NK-92 (cell line): Measurements from ENCODE around the gene CD2.

Experiments
- DNase-seq: peaks from one replicate; lab custom pipeline; 2025; ENCODE audit not compliant: unreplicated experiment; lab: John Stamatoyannopoulos, UW

CD2 gene

DNA sequence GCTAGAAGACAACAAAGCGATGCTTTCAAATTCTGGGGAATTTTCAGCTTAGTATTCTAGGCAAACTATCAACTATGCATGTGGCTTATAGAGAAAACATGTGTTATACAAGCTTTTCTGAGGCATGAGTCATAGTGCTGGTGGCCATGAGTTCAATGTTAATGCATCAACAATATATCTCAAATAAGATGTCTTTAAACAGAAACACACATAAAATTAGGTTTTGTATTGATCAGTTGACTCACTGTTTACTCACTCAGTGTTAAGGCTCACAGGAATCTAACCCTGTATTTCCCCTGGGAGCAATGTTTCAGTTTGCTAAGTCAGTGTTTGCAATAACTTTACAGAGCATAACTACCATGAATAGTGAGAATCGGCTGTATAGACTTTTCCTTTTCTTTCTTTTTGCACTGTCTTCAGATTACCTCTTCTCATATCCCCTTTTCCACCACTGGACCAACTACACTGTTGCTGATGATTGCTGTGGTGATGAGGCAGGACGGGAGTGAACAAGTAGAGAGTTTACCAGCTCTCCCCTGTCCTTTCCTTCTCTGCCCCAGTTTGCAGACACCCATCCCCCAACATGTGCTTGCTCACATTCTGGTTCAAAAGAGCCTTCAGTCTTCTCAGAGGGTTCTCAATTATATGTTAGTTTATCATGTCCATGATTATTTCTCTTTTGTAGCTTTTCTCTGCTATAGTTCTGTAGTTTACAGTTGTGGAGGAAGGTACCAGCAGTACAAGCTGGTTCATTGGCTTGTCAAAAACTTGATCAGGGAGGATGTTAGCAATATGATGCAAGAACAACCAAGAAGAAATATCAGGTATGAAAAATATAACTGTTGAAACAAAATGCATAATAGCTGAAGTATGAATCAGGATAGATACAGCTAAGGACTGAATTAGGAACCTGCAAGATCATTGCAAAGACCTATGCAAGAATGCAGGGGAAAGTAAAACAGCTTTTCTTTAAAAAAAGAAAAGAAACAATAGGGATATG is 23.9 kb downstream of the CD2 start:
- DNase-seq = no peak

DNA sequence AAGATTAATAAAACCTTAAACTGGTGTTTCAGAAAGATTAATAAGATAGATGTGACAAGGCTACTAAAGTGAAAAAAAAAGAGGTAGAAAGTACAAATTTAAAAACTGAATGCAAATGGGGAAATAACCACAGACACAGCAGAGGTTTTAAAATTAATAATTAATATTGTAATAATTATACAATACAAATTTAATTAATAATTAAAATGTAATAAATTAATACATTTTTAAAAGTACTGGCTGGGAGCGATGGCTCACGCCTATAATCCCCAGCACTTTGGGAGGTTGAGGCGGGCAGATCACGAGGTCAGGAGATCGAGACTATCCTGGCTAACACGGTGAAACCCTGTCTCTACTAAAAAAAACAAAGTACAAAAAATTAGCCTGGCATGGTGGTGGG is 26.8 kb downstream of the CD2 start:
- no peak for DNase-seq

DNA sequence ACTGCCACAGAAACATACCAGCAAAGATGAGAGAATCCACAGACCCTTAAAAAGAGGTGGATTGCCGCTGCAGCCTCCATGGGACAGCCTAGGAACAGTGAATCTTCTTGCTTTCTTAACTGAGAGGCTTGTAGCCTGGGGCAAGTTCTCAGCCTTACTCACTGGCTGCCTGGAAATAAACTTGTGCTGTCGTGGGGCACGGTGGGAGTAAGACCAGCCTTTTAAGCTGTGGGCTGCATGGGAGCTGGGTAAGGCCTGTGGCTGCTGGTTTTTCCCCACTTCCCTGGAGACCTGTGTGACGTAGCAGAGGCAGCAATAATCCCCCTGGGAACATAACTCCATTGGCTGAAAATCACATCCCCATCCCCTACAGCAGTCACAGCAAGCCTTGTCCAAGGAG is 30.8 kb downstream of the CD2 start:
- DNase-seq = no peak

DNA sequence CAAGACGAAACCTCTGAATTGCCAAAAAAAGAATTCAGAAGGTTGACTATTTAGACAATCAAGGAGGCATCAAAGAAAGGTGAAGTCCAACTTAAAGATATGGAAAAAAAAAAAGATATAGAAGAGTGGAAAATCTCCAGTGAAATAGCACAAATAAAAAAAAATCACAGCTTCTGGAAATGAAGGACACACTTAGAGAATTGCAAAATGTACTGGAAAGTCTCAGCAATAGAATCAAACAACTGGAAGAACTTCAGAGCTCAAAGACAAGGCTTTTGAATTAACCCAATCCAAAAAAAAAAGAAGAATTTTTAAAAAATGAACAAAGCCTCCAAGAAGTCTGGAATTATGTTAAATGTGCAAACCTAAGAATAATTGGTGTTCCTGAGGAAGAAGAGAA is 31.8 kb downstream of the CD2 start:
- DNase-seq = no peak

DNA sequence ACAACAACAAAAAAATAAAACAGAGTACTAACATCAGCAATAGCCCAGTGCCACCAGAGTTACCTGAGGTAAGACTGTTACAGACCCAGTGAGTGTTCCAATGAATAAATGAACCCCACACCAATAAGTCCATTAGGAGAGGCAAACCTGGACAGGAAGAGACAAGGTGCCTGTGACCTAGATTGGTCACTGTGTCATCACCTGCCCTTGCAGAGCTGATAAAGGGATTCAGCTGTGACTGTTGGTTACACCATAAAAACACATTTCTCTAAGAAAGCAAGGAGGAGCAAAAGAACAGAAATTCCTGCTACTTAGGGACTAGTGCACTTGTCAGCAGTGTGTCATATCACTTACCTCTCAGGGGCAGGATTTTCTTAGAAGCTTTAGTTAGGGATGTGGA is 37.5 kb downstream of the CD2 start:
- DNase-seq = no peak

DNA sequence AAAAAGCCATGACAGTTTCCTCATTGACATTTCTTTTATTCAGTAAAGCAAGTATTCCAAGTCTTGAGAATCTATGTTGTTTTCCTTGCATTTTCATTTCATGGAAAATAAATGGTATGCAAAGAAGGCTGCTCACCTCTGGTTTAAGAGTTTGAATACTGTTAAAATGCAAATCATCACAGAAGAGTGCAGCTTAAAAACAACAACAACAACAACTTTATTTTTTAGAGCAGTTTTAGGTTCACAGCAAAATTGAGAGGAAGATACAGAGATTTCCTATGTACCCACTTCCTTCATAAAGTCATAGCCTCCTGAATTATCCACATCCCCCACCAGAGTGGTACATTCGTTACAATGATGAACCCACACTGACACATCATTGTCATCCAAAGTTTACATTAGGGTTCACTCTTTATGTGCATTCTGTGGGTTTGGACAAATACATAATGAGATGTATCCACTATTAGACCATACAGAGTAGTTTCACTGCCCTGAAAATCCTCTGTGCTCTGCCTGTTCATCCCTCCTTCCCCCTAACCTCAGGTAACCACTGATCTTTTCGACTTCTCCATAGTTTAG is 39.2 kb downstream of the CD2 start:
- no peak for DNase-seq

DNA sequence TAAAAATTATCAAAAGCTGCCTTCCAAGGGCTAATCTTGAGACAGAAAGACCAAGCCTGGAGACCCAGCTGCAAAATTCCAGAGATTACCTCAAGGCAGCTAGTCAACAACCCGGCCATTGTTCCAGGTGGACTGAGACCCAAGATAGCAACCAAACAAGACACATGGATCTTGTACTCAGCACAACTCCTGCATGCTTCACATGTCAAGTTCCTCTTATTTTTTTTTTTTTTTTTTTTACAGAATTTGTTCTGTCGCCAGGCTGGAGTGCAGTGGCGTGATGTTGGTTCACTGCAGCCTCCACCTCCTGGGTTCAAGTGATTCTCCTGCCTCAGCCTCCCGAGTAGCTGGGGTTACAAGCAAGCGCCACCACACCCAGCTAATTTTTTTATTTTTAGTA is 40.1 kb downstream of the CD2 start:
- DNase-seq = no peak

DNA sequence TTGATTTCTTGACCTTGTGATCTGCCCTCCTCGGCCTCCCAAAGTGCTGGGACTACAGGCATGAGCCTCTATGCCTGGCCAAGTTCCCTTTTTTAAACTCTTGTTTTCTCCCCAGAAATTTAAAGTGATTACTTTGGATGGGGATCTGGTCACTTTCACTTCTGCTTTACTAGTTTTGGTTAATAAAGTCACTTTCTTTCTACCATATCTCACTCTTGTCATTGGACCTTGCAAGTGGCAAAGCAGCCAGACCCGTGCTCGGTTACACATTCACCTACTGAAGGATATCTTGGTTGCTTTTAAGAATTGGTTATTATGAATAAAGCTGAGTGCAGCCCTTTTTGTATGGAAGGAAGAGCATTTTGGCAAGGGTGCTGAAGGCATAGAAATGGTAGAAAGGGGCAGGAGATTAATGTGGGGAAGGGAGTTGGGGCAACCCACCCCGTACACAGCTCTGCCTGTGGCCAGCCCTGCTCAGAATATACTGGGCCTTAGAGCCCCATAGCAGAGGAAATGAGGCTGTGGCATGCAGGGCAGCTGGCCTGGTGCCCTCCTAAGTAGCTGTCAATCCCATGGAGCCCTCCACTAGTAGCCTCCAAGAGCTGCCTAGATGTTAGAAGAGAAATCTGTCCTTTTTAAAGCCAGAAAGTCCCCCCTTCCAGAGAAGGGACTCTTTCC is 40.7 kb downstream of the CD2 start:
- DNase-seq = no peak

DNA sequence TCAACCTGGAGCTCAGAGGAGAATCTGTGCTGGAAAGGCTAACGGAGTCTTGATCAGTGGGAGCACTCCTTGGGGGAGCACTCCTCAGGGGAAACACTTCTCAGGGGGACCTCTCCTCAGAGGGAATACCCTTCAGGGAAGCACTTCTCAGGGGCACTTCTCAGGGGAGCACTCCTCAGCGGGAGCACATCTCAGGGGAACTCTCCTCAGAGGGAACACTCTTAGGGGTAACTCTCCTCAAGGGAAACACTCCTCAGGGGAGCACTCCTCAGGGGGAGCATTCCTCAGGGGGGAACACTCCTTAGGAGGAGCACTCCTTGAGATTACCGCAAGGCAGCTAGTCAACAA is 41.2 kb downstream of the CD2 start:
- no peak for DNase-seq

DNA sequence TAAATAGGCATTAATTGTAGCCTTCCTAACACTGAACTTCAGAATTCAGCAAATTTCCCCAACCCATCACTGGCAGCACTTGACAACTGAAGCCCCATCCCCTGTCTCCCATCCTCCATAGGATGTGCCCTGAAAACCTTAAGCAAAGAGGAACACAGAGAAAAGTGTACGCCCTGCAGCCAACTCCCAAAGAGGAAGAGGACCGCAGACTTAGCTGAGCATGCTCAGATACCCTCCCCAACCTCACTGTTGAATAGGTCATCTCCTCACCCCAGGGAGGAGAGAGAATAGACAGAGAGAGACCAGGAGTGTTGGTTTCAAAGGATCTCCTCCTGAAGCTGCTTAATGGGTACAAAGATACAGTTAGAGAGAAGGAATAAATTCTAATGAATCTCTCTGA is 50.5 kb downstream of the CD2 start:
- DNase-seq = no peak

DNA sequence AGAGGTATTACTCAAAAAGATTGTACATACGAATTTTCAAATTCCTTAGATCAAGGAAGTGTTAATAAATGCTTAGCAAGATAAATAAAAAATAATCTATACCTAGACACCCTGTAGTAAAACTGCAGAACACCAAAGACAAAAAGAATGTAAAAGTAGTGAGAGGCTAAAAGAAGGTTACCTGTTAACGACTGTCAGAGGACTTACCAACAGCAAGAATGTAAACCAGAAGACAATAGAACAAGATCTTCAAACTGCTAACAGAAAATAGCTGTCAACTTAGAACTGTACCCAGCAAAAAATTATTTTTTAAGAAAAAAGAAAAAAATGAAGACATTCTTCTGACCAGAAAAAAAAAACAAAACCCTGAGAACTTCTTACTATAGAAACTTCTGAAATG is 51.2 kb downstream of the CD2 start:
- no peak for DNase-seq

DNA sequence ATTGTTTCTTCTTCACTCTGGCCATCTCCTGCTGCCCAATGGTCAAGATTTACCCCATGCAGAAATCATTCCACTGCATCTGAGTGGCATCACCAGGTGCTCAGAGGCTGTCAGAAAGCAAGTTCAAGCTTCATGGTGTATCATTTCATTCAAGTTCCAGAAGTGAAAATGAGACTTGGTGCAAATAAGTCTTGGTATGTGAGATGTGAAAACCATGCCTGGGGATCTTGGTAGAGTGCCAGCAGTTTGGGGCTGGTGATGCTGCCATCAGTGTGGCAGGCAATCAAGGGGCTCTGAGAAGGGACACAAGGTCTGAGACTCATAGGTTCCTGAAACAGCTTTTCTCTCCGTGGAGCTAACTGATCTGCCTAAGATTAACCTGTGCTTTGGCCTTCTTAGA is 52.0 kb downstream of the CD2 start:
- no peak for DNase-seq

DNA sequence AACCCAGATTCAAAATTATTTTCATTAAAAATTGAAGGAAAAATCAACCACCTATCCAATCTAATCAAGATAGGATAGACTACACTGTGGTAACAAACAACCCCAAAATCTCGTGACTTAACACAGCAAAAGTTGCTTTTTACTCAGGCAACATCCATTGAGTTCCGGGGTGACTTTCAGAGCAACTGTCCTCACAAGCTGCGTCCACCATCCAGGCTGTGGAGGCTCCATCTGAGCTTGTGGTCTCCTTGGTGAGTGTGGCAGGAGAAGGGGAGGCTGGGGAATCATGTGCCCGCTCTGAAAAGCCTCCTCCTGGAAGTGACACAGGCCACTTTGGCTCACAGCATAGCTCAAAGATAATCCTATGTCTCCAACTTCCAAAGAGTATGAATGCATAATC is 52.4 kb downstream of the CD2 start:
- DNase-seq = no peak

DNA sequence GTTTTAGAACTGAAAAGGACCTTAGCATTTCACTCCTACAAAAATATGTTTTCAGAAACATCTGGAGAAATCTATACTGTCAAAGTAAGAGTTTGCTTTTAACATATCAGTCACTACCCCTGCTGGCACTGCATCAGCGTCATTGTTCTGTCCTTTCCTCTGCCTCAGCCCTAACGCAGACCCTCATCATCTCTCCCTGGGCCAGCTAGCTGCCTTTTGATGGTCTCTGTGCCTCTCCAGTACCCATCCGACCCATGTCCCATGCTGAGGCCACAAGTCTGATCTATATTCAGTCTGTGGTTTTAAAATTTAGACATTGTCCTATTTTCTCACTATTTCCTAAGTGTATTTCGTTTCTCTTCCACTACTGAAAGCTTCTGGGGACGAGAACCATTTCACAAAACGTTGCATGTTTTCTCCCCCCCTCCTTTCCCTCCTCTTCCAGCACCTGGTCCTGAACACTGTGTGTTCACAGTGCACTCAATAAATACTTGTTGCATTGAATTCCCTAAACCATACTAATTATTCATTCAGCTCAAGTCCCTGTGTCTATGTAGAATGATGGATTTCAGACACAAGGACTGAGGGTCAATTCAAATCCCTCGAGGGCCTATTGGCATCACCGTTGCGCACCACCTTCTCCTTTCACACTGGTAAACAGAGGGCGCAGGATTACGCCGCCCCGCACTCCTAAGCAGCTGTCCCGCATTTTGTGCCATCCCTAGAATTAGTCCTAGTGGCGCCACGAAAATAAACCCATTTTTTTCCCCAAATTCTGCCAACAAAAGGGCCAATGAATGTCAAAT is 53.4 kb downstream of the CD2 start:
- DNase-seq = no peak

DNA sequence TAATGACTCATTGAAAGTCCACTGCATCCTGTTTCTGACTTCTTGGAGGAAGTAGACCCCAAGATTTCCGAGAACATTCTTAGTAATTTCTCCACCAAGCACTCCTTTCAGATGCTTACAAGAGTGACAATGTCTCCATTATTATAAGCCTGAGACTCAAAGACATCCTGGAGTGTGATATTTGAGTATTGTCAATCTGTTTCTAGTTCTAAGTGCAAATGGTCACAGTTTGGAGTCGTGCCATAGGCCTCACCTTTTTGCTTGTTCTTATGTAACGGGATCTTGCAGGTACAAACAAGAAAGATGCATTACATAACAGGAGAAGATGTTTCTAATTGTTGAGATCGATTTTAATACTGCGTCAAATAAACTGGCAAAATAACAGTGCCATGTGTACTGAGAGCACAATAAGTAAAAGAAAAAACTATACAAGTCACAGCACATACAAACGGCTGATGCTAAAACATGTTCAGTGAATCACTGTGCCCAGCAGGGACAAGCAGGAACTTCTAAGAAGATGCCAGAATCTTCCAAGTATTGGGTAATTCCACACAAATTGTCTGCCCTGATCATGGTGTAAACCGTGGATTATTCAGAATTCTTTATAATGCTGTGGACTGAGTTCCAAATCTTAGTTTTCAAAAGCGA is 54.1 kb downstream of the CD2 start:
- DNase-seq = no peak

DNA sequence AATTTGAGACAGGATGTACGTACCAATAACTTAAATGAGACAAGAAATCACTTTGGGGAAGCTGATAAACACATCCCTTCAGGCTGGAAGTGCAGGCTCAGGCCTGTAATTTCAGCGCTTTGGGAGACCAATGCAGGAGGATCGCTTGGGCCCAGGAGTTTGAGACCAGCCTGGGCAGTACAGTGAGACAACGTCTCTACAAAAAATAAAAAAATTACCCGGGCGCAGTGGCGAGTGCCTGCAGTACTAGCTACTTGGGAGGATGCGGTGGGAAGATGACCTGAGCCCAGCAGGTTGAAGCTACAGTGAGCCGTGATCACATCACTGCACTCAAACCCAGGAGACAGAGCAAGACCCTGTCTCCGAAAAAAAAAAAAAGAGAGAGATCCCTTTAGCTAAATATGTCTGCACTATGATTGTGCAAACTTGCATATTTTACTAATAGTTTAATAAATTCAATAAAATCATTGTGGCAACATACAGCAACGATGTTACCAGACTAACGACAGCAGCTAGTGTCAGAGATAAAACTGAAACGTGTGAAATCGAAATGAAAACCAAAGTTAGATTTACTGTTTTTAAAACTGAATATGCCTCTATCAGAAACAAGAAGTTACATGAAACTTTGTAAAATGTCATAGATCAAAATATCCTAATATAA is 54.7 kb downstream of the CD2 start:
- no peak for DNase-seq

DNA sequence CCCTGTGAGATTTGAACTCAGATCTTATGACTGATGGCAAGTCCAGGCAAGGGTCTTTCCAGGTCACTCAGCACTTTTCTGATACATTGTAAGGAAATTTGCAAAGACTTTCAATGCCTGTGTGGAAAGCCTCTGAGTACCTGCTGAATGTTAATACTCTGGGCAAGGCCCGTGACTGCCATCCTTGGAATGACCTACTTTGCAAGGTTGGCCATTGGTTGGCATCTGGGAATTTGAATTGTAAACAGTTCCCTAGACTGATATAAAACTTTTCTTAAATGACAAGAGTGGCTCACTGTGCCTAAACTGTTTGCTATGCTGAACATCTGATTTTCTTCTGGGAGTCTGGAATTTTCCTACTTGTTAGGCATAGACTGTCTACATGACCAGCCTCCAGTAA is 57.1 kb downstream of the CD2 start:
- DNase-seq = no peak

DNA sequence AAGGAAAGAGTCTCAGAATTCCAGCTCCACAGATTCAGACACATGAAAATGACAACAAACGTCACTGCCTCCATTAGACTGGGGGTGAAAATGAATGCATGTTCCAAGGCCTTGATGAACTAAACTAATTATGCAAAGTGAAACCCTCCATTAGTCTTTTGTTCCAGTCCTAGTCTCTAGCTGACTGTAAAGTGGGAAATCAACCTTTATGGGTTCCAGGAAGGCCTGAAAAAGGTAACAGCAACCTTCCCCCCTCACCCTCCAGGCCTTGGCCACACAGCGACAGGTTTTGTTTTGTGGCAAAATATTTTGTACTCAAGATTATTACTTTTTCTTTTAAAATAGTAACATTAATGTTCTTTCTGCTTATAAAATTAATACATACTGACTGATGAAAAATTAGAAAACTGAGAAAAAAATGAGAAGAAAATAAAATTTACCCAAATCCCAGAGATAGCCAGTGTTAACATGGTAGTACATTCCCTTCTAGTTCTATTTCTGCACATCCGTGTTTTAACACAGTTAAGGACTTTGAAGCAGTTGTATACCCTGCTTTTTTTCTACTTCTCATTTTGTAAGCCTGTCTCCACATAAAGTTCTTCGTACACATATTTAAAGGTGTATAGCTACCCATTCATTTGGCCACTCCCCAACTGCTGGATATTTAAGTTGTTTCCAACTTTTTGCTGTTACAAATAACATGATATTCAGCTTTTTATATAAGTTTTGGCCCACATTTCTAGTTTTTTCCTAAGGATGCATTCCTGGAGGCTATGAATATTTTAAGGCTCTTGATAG is 60.9 kb downstream of the CD2 start:
- DNase-seq = no peak

DNA sequence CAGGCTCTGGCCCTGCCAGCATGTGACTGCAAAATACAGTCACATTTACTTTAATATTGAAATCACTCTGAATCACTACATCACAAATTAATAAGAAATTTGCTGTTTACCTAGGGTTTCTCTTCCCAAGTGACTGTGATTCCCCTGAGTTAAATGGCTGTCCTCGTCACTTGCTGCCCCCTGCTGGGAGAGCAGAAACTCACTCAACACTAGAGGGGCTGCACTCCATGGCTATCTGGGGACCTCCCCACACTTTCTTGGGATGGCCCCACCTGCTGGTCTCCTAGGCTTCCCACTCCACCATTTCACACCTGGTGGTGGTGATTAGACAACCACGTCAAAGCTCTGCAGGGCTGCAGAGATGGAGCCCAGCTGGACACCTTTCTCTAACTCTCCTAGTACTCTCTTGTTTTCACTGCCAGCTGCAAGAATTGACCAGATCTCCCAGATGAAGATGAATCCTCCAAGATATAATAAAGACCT is 63.4 kb downstream of the CD2 start:
- peak; percentile 13 for DNase-seq
